ENCODE measurements around the gene SLC12A6.

DNA sequence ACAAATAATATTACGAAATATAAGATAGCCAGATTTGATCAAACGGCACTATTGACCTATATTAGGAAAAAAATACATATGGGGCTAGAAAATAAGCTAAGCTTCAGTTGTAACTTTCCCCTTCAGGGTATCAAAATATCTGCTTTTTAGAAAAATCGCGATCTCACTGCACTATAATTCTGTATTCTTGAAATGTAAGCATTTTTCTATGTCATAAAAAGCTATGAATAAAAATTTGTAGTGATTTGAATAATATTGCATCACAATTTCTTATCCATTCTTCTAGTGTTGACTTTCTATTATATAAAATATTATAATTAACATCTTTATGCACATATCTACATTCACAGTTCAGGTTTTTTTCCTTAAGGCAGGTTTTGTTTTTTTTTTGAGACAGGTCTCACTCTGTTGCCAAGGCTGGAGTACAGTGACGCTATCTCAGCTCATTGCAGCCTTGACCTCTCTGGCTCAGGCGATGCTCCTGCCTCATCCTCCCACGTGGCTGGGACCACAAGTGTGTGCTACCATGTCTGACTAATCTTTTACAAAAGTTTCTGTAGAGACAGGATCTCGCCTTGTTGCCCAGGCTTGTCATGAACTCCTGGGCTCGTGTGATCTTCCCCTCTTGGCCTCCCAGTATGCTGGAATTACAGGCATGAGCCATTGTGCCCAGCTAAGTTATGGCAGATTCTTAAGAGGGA is 91.2 kb downstream of the SLC12A6 start:
- no peak for TF ChIP-seq MEIS1 (CRISPR knock-in tag; IDR thresholded peaks at IDR 0.05; ENCODE audit: borderline replicate concordance)
- TF ChIP-seq, protein P1, sequence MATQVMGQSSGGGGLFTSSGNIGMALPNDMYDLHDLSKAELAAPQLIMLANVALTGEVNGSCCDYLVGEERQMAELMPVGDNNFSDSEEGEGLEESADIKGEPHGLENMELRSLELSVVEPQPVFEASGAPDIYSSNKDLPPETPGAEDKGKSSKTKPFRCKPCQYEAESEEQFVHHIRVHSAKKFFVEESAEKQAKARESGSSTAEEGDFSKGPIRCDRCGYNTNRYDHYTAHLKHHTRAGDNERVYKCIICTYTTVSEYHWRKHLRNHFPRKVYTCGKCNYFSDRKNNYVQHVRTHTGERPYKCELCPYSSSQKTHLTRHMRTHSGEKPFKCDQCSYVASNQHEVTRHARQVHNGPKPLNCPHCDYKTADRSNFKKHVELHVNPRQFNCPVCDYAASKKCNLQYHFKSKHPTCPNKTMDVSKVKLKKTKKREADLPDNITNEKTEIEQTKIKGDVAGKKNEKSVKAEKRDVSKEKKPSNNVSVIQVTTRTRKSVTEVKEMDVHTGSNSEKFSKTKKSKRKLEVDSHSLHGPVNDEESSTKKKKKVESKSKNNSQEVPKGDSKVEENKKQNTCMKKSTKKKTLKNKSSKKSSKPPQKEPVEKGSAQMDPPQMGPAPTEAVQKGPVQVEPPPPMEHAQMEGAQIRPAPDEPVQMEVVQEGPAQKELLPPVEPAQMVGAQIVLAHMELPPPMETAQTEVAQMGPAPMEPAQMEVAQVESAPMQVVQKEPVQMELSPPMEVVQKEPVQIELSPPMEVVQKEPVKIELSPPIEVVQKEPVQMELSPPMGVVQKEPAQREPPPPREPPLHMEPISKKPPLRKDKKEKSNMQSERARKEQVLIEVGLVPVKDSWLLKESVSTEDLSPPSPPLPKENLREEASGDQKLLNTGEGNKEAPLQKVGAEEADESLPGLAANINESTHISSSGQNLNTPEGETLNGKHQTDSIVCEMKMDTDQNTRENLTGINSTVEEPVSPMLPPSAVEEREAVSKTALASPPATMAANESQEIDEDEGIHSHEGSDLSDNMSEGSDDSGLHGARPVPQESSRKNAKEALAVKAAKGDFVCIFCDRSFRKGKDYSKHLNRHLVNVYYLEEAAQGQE (IDR thresholded peaks at IDR 0.05; ENCODE audit: borderline replicate concordance in 1 of 2, low read depth in 1 of 2, low read length in 2 of 2): no peak
- no peak for TF ChIP-seq ESRRA (CRISPR knock-in tag; IDR thresholded peaks at IDR 0.05; ENCODE audit: low read depth)
- TF ChIP-seq EZH2 (conservative IDR thresholded peaks at IDR 0.05; ENCODE audit: low read depth, low read length): no peak

All from HepG2 (cell line).